GM19193 (cell line): ENCODE measurements around the gene ZNF221.

Experiments used
- POLR2A ChIP-seq: IDR thresholded peaks from 4 replicates; pipeline ENCODE4 v1.6.1; 2011; ENCODE audit not compliant: insufficient read depth, insufficient read length; ENCODE audit errors: extremely low read depth

Gene ZNF221

GRCh38 chr19:43950834-43951645 lies at the start of gene ZNF221:
Gene ZNF221, plus strand, starts transcription at chr19:43951228. Its CDS starts 11,499 bp downstream, at chr19:43962727.
- peak; percentile 37 for TF ChIP-seq POLR2A

- TF ChIP-seq POLR2A = no peak
Measured at GRCh38 chr19:43901395-43902390, 49.3 kb upstream of the ZNF221 start.

- TF ChIP-seq POLR2A = no peak
Measured at GRCh38 chr19:43902399-43902798, 48.6 kb upstream of the ZNF221 start.

GRCh38 chr19:43905897-43906296 lies 45.1 kb upstream of the ZNF221 start:
- no peak for TF ChIP-seq POLR2A

- no peak for TF ChIP-seq POLR2A
Measured at GRCh38 chr19:43906774-43907173, 44.3 kb upstream of the ZNF221 start.

GRCh38 chr19:43908659-43909058 lies 42.4 kb upstream of the ZNF221 start:
- no peak for TF ChIP-seq POLR2A

DNA sequence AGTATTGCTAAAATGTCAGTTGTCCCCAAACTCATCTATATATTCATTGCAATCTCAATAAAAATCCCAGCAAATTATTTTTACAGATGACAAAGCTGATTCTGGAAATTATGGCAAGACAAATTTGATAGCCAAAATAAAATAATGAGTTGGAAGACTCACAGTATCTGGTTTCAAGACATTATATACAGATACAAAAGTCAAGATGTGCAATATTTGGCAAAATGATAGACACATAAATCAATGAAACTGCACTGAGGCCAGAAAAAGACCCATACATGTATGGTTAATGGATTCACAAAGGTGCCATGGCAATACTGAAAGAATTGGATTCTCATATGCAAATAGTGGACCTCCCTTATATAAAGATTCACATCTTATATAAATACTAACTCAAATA lies 40.1 kb upstream of the ZNF221 start:
- no peak for TF ChIP-seq POLR2A

GRCh38 chr19:43913383-43913782 lies 37.6 kb upstream of the ZNF221 start:
- no peak for TF ChIP-seq POLR2A

GRCh38 chr19:43914051-43914450 lies 37.0 kb upstream of the ZNF221 start:
- TF ChIP-seq POLR2A = no peak

DNA sequence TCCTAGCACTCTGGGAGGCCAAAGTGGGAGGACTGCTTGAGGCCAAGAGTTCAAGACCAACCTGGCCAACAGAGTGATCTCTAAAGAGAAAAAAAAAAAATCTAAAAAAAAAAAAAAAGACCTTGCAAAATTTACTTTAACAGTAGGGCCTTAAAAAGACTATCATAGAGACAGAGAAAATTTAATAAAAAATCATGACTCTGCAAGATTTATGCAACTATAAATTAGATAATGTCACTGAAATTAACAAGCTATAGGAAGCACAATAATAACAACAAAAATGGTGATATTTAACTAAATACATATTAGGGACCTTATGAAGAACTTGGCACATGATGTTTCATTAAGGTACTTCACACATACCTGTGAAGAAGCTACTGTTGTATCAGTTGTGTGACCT lies 27.2 kb upstream of the ZNF221 start:
- TF ChIP-seq POLR2A = no peak

DNA sequence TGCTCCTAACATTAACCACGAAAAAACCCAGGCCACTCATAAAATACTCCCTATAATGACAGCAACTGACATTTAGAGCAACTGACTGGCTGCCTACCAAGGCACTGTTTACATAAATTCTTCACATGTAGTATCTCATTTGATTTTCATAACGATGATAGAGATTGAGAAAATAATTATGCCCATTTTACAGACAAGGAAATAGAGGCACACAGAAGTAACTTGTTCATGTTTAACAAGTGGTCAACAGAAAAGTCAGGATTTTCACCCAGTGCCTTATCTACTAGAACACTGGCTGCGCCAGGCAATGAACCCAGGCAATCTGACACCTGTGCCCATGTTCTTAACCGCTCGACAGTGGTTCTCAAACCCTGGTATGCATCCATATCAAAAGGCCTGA lies 22.2 kb upstream of the ZNF221 start:
- no peak for TF ChIP-seq POLR2A

DNA sequence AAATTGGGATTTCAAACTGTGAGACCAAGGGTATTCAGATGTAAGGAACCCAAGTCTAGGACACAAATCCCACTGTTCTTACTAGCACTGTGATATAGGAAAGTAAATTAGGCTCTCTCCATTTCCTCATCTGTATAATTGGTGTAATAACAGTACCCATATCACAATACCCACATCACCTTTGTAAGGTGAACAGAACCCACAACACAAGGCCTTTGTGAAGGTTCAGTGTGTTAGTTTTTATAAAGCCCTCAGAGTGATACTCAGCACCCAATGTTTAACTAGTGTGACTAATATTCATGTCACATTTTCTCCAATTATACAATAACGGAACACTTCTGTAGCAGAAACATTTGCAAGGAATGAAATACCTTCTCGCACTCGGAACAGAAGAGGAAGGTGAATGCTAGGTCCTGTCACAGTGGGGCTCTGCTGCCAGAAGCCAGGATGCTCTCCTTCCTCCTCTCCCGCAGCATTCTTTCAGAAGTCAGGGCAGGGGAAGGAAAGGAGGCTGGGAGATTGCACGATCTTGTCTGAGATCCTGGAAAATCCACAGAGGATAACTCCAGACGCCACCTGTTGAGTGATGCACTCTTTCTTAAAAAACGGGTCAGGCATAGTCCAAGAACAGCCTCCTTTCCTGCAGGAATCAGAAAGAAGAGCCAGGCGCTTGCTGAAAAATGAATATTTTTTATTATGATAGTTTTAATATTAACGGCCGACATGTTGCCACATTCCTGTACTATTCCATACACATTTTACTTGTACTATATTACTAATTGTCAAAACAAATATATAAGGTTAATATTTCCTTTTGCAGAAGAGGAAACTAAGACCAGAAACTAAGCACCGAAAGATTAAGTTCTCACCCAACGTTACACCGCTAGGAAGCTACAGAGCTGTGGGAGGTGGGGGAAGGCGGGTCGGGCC lies 16.7 kb upstream of the ZNF221 start:
- no peak for TF ChIP-seq POLR2A

GRCh38 chr19:43934985-43935708 lies 15.9 kb upstream of the ZNF221 start, which contains the start of gene ZNF45:
Gene ZNF45, minus strand, starts transcription at chr19:43935282. Its CDS starts 13,097 bp downstream, at chr19:43922185.
- TF ChIP-seq POLR2A = peak; percentile 74

DNA sequence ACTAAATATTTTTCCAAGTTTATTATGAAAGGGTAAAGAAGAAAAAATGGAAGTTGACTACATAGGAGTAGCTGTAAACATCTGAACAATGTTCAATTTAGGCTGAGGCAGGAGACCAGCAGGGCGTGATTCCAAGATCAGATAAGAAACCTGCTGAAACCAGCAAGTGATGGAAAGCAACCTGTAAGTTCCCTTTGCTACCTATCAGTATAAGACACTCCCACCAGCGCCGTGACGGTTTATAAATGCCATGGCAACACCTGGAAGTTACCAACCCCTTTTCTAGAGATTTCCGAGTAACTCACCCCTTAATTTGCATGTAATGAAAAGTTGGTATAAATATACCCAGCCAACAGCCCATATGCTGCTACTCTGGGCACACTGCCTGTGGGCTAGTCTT lies 14.8 kb upstream of the ZNF221 start:
- no peak for TF ChIP-seq POLR2A
